ENCODE results near the gene DCAF5.

The DCAF5 gene

DNA sequence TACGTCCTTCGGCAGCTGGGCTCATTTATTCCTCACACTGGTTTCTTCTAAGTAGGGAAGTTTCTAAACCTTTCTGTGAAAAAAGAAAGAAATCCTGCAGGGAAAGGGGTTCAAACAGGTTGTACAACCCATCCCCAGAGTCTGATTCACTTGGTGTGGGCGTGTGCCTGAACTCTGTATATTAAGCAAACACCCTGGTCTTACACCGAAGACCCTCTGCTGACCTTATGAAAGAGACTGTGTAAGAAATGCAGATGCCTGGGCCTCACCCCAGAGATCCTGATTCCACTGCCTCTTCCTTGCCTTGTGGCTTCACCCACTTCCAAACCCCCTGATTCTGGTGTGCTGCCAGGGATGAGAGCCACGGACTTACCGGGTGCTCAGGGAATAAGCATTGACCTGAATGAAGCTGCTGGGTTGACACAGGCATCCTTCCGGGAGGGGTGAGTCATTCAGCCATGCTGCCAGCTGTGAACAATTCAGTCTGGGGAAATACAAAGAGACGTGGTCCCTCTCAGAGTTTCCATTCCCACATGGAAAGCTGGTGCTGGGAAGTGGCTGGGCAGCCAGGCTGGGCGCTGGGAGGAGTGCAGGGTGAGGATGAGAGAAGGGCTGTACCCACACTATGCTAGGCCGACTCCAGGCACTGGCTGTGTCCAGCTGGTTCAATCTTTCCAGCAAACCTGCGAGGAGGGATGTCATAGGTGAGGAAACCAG is 147.3 kb downstream of the DCAF5 start:
- DNase-seq (ENCODE audit: insufficient read length, low spot score) (no peak), FAIRE-seq (no peak)
- TF ChIP-seq, protein P1, sequence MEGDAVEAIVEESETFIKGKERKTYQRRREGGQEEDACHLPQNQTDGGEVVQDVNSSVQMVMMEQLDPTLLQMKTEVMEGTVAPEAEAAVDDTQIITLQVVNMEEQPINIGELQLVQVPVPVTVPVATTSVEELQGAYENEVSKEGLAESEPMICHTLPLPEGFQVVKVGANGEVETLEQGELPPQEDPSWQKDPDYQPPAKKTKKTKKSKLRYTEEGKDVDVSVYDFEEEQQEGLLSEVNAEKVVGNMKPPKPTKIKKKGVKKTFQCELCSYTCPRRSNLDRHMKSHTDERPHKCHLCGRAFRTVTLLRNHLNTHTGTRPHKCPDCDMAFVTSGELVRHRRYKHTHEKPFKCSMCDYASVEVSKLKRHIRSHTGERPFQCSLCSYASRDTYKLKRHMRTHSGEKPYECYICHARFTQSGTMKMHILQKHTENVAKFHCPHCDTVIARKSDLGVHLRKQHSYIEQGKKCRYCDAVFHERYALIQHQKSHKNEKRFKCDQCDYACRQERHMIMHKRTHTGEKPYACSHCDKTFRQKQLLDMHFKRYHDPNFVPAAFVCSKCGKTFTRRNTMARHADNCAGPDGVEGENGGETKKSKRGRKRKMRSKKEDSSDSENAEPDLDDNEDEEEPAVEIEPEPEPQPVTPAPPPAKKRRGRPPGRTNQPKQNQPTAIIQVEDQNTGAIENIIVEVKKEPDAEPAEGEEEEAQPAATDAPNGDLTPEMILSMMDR (IDR thresholded peaks at IDR 0.05; ENCODE audit: insufficient read depth, missing control alignments), result no peak

DNA sequence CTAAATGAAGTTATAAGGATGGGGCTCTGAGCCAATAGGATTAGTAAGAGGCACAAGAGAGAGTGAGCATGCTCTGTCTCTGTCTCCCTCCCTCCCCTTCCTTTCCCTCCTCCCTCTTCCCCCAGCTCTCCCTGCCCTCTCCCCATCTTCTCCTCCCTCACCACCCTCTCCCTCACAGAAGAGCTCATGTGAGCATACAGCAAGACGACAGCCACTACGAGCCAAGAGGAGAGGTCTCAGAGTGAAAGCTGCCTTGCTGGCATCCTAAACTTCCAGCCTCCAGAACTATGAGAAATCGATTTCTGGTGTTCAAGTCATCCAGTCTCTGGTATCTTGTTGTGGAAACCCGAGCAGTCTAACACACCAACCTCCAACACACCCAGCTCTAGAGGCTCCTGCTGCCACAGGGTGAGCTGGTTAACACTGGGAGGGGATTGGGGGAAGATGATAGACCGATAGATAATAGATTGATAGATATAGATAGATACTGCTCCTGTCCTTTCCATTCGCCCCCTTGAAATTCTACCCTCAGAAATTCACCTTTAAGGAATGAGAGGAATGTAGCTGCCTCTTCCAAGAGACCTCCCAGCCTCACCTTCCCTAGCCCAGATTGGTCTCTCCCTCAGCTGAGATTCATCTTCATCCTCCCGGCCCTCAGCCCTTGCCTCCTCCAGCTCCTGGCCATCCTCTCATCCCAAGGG is 148.0 kb downstream of the DCAF5 start:
- TF ChIP-seq, protein P1 (IDR thresholded peaks at IDR 0.05; ENCODE audit: insufficient read depth, missing control alignments), result no peak
- DNase-seq (ENCODE audit: insufficient read length, low spot score) (no peak), FAIRE-seq (no peak)

DNA sequence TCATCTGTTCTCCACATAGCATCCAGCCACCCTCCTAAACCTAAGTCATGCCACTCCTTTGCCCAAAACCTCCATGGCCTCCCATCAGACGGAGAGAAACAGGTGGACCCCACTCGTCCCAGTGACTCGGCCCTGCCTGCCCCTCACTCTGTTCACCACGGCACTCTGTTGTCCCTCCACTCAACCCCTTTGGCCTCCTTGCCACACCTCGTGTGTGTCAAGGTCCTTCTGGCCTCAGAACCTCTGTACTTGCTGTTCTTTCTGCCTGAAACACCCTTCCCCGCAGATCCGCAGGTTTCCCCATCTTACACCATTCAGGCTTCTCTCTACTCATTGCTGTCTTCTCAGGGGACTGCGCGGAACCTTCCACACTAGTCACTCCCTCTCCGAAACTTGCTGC is 149.3 kb downstream of the DCAF5 start:
- FAIRE-seq (no peak), DNase-seq (ENCODE audit: insufficient read length, low spot score) (no peak)
- TF ChIP-seq, protein P1 (IDR thresholded peaks at IDR 0.05; ENCODE audit: insufficient read depth, missing control alignments), result no peak

DNA sequence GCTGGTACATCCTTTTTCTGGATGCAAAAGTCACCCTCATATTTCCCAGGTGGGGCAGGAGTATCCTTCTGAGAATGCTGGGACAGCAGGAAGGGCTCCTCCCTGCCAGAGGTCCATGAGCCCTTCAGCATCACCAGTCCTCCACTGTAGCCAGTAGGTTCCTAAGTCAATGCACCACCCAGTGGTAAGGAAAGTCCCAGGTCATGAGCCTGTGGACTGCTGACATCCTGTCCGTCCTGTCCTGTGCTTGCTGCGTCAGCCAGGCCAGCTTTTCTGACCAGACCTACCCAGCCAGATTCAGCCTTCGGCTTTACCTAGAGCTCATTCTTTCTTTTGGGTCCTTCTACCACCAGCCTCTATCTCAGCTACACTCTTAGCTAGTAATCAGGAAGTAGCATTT is 150.8 kb downstream of the DCAF5 start:
- DNase-seq (ENCODE audit: insufficient read length, low spot score) (no peak), FAIRE-seq (no peak)
- TF ChIP-seq, protein P1 (IDR thresholded peaks at IDR 0.05; ENCODE audit: insufficient read depth, missing control alignments), result no peak

DNA sequence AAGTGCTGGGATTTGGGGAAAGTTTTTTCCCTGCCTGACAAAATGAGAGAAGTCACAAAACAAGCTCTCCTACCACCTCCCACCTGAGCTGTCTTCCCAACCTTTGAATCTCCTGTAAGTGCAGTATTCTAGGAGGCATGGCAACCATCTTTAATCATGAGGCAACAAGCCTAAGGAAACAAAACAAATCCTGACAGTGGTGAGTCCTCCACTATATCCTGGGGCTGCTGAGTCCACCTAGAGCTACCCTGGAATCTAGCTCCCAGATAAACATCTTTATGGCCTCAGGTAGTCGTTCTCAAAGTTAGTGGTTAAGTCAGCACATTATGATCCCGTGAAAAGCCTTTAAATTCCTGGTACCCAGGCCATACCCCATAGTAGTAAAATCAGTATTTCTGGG is 151.5 kb downstream of the DCAF5 start:
- no peak for DNase-seq (ENCODE audit: insufficient read length, low spot score)
- TF ChIP-seq, protein P1 (IDR thresholded peaks at IDR 0.05; ENCODE audit: insufficient read depth, missing control alignments), result no peak
- no peak for FAIRE-seq
